ENCODE results near the gene MAST4.
"Not testable (repeated sequence)": the region's sequence is repeated elsewhere in the genome, so short reads cannot be mapped to it uniquely, and the experiment has no call there.

MAST4 gene

GRCh38 chr5:67120032-67120431, 523.8 kb downstream of the MAST4 start:
- no peaks in the 10 kb centered on the region for H3K36me3 ChIP-seq (replicated peaks; ENCODE audit: low read depth, low read length)

GRCh38 chr5:67123819-67124218, 527.6 kb downstream of the MAST4 start:
- Histone ChIP-seq H3K9me3 (ENCODE audit: insufficient read depth, low read length) (no peaks in the 10 kb centered on the region), H3K4me3 (ENCODE audit: low read length) (no peak overlapping the region), H4K20me1 (ENCODE audit: insufficient read depth, low read length) (no peaks in the 10 kb centered on the region), H3K36me3 (replicated peaks; ENCODE audit: low read depth, low read length) (no peaks in the 10 kb centered on the region), H3K79me2 (ENCODE audit: low read length) (no peaks in the 10 kb centered on the region), H3K27me3 (ENCODE audit: low read depth, low read length) (no peaks in the 10 kb centered on the region), H3K27ac (ENCODE audit: low read length) (no peak overlapping the region), H2AFZ (ENCODE audit: low read depth, low read length) (no peak overlapping the region), H3K4me2 (ENCODE audit: low read length) (no peak overlapping the region), H3K9ac (ENCODE audit: low read length) (no peak overlapping the region), H3K4me1 (ENCODE audit: low read length) (no peaks in the 10 kb centered on the region)
- no peak for TF ChIP-seq CTCF (IDR thresholded peaks at IDR 0.05; ENCODE audit: low read depth, low read length)
- TF ChIP-seq EZH2phosphoT487 (IDR thresholded peaks at IDR 0.05; ENCODE audit: low read depth): no peak

More at GRCh38 chr5:67120032-67120431, 523.8 kb downstream of the MAST4 start:
- no peaks in the 10 kb centered on the region for H3K27me3 ChIP-seq (ENCODE audit: low read depth, low read length)
- H3K27ac ChIP-seq (ENCODE audit: low read length): no peak overlapping the region
- H4K20me1 ChIP-seq (ENCODE audit: insufficient read depth, low read length): no peaks in the 10 kb centered on the region
- H3K79me2 ChIP-seq (ENCODE audit: low read length): no peaks in the 10 kb centered on the region
- no peak overlapping the region for H2AFZ ChIP-seq (ENCODE audit: low read depth, low read length)
- H3K9me3 ChIP-seq (ENCODE audit: insufficient read depth, low read length): no peaks in the 10 kb centered on the region
- H3K4me1 ChIP-seq (ENCODE audit: low read length): no peaks in the 10 kb centered on the region
- H3K4me3 ChIP-seq (ENCODE audit: low read length): no peak overlapping the region
- no peak overlapping the region for H3K9ac ChIP-seq (ENCODE audit: low read length)
- TF ChIP-seq EZH2phosphoT487 (IDR thresholded peaks at IDR 0.05; ENCODE audit: low read depth) (no peak), CTCF (IDR thresholded peaks at IDR 0.05; ENCODE audit: low read depth, low read length) (no peak)
- H3K4me2 ChIP-seq (ENCODE audit: low read length): no peak overlapping the region

- Histone ChIP-seq H2AFZ (ENCODE audit: low read depth, low read length) (no peak overlapping the region), H3K4me1 (ENCODE audit: low read length) (no peaks in the 10 kb centered on the region)
- TF ChIP-seq CTCF (IDR thresholded peaks at IDR 0.05; ENCODE audit: low read depth, low read length) (no peak), EZH2phosphoT487 (IDR thresholded peaks at IDR 0.05; ENCODE audit: low read depth) (no peak)
Measured at GRCh38 chr5:67124556-67124955, 528.4 kb downstream of the MAST4 start.

GRCh38 chr5:67127347-67127895, 531.2 kb downstream of the MAST4 start:
- not testable (repeated sequence) for H3K4me2 ChIP-seq (ENCODE audit: low read length); H3K4me3 ChIP-seq (ENCODE audit: low read length)

More at GRCh38 chr5:67124556-67124955, 528.4 kb downstream of the MAST4 start:
- no peak overlapping the region for H3K27ac ChIP-seq (ENCODE audit: low read length)
- H3K27me3 ChIP-seq (ENCODE audit: low read depth, low read length): no peaks in the 10 kb centered on the region
- H4K20me1 ChIP-seq (ENCODE audit: insufficient read depth, low read length): no peaks in the 10 kb centered on the region
- H3K9me3 ChIP-seq (ENCODE audit: insufficient read depth, low read length): no peaks in the 10 kb centered on the region
- H3K4me2 ChIP-seq (ENCODE audit: low read length): no peak overlapping the region
- H3K9ac ChIP-seq (ENCODE audit: low read length): no peak overlapping the region
- no peak overlapping the region for H3K4me3 ChIP-seq (ENCODE audit: low read length)
- no peaks in the 10 kb centered on the region for H3K36me3 ChIP-seq (replicated peaks; ENCODE audit: low read depth, low read length)
- no peaks in the 10 kb centered on the region for H3K79me2 ChIP-seq (ENCODE audit: low read length)

More at GRCh38 chr5:67127347-67127895, 531.2 kb downstream of the MAST4 start:
- H4K20me1 ChIP-seq (ENCODE audit: insufficient read depth, low read length); H3K27me3 ChIP-seq (ENCODE audit: low read depth, low read length); H3K79me2 ChIP-seq (ENCODE audit: low read length); H3K27ac ChIP-seq (ENCODE audit: low read length); H3K9me3 ChIP-seq (ENCODE audit: insufficient read depth, low read length); H2AFZ ChIP-seq (ENCODE audit: low read depth, low read length); H3K4me1 ChIP-seq (ENCODE audit: low read length); H3K9ac ChIP-seq (ENCODE audit: low read length); H3K36me3 ChIP-seq (replicated peaks; ENCODE audit: low read depth, low read length): not testable (repeated sequence)

Measured in OCI-LY3 (cell line).